Smooth muscle cell (in vitro differentiated cells): ENCODE measurements around the gene GRK4. TPM values are rescaled to one million over a fixed set of nuclear protein-coding genes. Genes with fewer than 3 reads are reported as not detected.

Source experiments
- DNase-seq: peaks from one replicate; lab custom pipeline; 2025; ENCODE audit not compliant: unreplicated experiment; lab: John Stamatoyannopoulos, UW
- H2AFZ ChIP-seq: fragments of 200-600 bp; sonication (generic); 2 replicates; pipeline ENCODE4 v1.6.0; 2016; ENCODE audit warnings: antibody characterized with exemption, low read depth, mild to moderate bottlenecking
- H3F3A ChIP-seq: fragments of 200-600 bp; sonication (generic); 2 replicates; pipeline ENCODE4 v1.6.0; 2017; ENCODE audit warnings: antibody characterized with exemption, low read depth
- H3K27ac ChIP-seq: fragments of 200-600 bp; sonication (generic); 2 replicates; pipeline ENCODE4 v1.5.1; 2016; ENCODE audit warnings: low read depth, mild to moderate bottlenecking
- H3K27me3 ChIP-seq: fragments of 200-600 bp; sonication (generic); 2 replicates; pipeline ENCODE4 v1.6.1; 2016; ENCODE audit warnings: low read depth, mild to moderate bottlenecking
- H3K36me3 ChIP-seq: fragments of 200-600 bp; sonication (generic); 2 replicates; pipeline ENCODE4 v1.5.1; 2016; ENCODE audit warnings: low read depth
- H3K4me1 ChIP-seq: fragments of 200-600 bp; sonication (generic); 2 replicates; pipeline ENCODE4 v1.5.1; 2016; ENCODE audit warnings: low read depth
- H3K4me2 ChIP-seq: fragments of 200-600 bp; sonication (generic); 2 replicates; pipeline ENCODE4 v1.6.0; 2016; ENCODE audit warnings: mild to moderate bottlenecking
- H3K4me3 ChIP-seq: fragments of 200-600 bp; sonication (generic); 2 replicates; pipeline ENCODE4 v1.5.1; 2016; ENCODE audit warnings: mild to moderate bottlenecking
- H3K79me2 ChIP-seq: fragments of 200-600 bp; sonication (generic); 2 replicates; pipeline ENCODE4 v1.6.0; 2016; ENCODE audit warnings: low read depth, mild to moderate bottlenecking
- H3K9ac ChIP-seq: fragments of 200-600 bp; sonication (generic); 2 replicates; pipeline ENCODE4 v1.6.0; 2016; ENCODE audit warnings: low read depth
- H3K9me3 ChIP-seq: fragments of 200-600 bp; sonication (generic); replicated peaks from 2 replicates; pipeline ENCODE4 v1.5.1; 2016; ENCODE audit warnings: low read depth
- H4K20me1 ChIP-seq: fragments of 200-600 bp; sonication (generic); 2 replicates; pipeline ENCODE4 v1.6.0; 2016; ENCODE audit warnings: low read depth
- CTCF ChIP-seq: fragments of 200-600 bp; sonication (generic); IDR thresholded peaks from 2 replicates; pipeline ENCODE4 v1.5.1; 2017; ENCODE audit warnings: borderline replicate concordance, mild to moderate bottlenecking, antibody characterized with exemption; ENCODE audit not compliant: insufficient read depth, poor library complexity, severe bottlenecking
- WGBS: methylation state at CpG from one replicate; pipeline ENCODE4 v1.1.7; 2016; ENCODE audit warnings: low lambda C conversion rate; 5-methylcytosine and 5-hydroxymethylcytosine counted together
- polyA plus RNA-seq: library from polyadenylated mRNA; unstranded; fragments of >200 nt; fragmentation: Nextera tagmentation; extraction: Ambion mirVana; gene quantifications from 2 replicates; pipeline ENCODE4 v1.2.1, GENCODE V29; 2016
- total RNA-seq: library from RNA; depleted of rRNA; stranded (reverse); fragments of >200 nt; gene quantifications from 2 replicates; pipeline ENCODE4 v1.2.3, GENCODE V29; 2014

Gene GRK4
- total and polyA plus RNA-seq, 2 experiments from 2014 or later = 5.2 to 6.9 TPM

- Histone ChIP-seq H3K79me2 (peaks cover 12% of the 10 kb centered on the region), H3K4me1 (peaks cover 16% of the 10 kb centered on the region), H3K27ac (no peak overlapping the region), H4K20me1 (peaks cover 12% of the 10 kb centered on the region), H3K36me3 (no peaks in the 10 kb centered on the region), H3K27me3 (no peaks in the 10 kb centered on the region), H3K4me2 (no peak overlapping the region), H3K9me3 (no peaks in the 10 kb centered on the region), H2AFZ (no peak overlapping the region), H3K9ac (no peak overlapping the region), H3K4me3 (no peak overlapping the region), H3F3A (no peaks in the 10 kb centered on the region)
- 92% methylated on average over 7 of the region's 7 CpGs for WGBS
- DNase-seq = no peak
- TF ChIP-seq CTCF = no peak
Observed at GRCh38 chr4:3071811-3072210, 108.4 kb downstream of the GRK4 start.

GRCh38 chr4:3073158-3074077 is 110.0 kb downstream of the GRK4 start:
- Histone ChIP-seq H3K4me1 (peaks cover 16% of the 10 kb centered on the region), H3K27ac (no peak overlapping the region), H2AFZ (peak overlapping the region; percentile 75), H3K4me2 (peak overlapping the region; percentile 95), H3K9me3 (no peaks in the 10 kb centered on the region), H4K20me1 (peaks cover 28% of the 10 kb centered on the region), H3K9ac (no peak overlapping the region), H3F3A (no peaks in the 10 kb centered on the region), H3K79me2 (peaks cover 28% of the 10 kb centered on the region), H3K36me3 (no peaks in the 10 kb centered on the region), H3K27me3 (no peaks in the 10 kb centered on the region), H3K4me3 (peak overlapping the region; percentile 61)
- DNase-seq = no peak
- TF ChIP-seq CTCF = peak; percentile 6
- 25% methylated on average over 40 of the region's 54 CpGs for WGBS

- peaks cover 37% of the 10 kb centered on the region for H3K79me2 ChIP-seq
- peak within 1 kb of the TSS; percentile 97 for H3K4me3 ChIP-seq
- no peaks in the 10 kb centered on the region for H3K9me3 ChIP-seq
- H3K27me3 ChIP-seq = no peaks in the 10 kb centered on the region
- H3K9ac ChIP-seq = peak within 1 kb of the TSS; percentile 99
- no peak for TF ChIP-seq CTCF
- H3F3A ChIP-seq = no peaks in the 10 kb centered on the region
- peak within 1 kb of the TSS; percentile 98 for H2AFZ ChIP-seq
- H4K20me1 ChIP-seq = peaks cover 36% of the 10 kb centered on the region
- peaks cover 16% of the 10 kb centered on the region for H3K4me1 ChIP-seq
- peak; percentile 99 for DNase-seq
- peak within 1 kb of the TSS; percentile 99 for H3K27ac ChIP-seq
- WGBS = under 1% methylated on average over 51 of the region's 81 CpGs
- H3K36me3 ChIP-seq = no peaks in the 10 kb centered on the region
- H3K4me2 ChIP-seq = peak within 1 kb of the TSS; percentile 95
Observed at GRCh38 chr4:3074078-3074845, 110.9 kb downstream of the GRK4 start, which contains the start of the genes HTT and HTT-AS. Gene HTT, plus strand, starts transcription at chr4:3074681. Its CDS starts 145 bp downstream, at chr4:3074826. Gene HTT-AS, minus strand, starts transcription at chr4:3074538.
